Stimulated activated CD4-positive, alpha-beta T cell treated with anti-CD3 and anti-CD28 coated beads, TNF-alpha, amount 100 ng/mL, for 48 hours (primary cell): ENCODE measurements around the gene LENG9.

Source experiments
- DNase-seq, 3 donors: peaks; one replicate each; pipeline ENCODE4 v3.0.0-alpha.2; 2020; ENCODE audit warnings: low read depth in 3 of 3

Gene LENG9

GRCh38 chr19:54439174-54439851 is 24.3 kb downstream of the LENG9 start:
- DNase-seq, result peak in 1 of 3 donors; percentile 47

- DNase-seq, result no peak
Observed at GRCh38 chr19:54436628-54437252, 26.8 kb downstream of the LENG9 start.

GRCh38 chr19:54436031-54436523 is 27.5 kb downstream of the LENG9 start:
- DNase-seq, result no peak

GRCh38 chr19:54435551-54436016 is 28.0 kb downstream of the LENG9 start:
- no peak for DNase-seq

GRCh38 chr19:54434873-54435214 is 28.7 kb downstream of the LENG9 start:
- no peak for DNase-seq

- no peak for DNase-seq
Observed at GRCh38 chr19:54434112-54434872, 29.3 kb downstream of the LENG9 start.

- DNase-seq, result no peak
Observed at GRCh38 chr19:54433697-54434096, 29.9 kb downstream of the LENG9 start.

- DNase-seq, result no peak
Observed at GRCh38 chr19:54432144-54432738, 31.3 kb downstream of the LENG9 start.

- DNase-seq, result no peak
Observed at GRCh38 chr19:54431255-54431838, 32.2 kb downstream of the LENG9 start.

- peak; percentile 17 to 50 (median 26) for DNase-seq
Observed at GRCh38 chr19:54430306-54431254, 33.0 kb downstream of the LENG9 start.

GRCh38 chr19:54429545-54430227 is 33.9 kb downstream of the LENG9 start:
- DNase-seq, result no peak

GRCh38 chr19:54429176-54429495 is 34.4 kb downstream of the LENG9 start:
- DNase-seq, result no peak

- no peak for DNase-seq
Observed at GRCh38 chr19:54428323-54429175, 35.0 kb downstream of the LENG9 start.

- no peak for DNase-seq
Observed at GRCh38 chr19:54427586-54427985, 36.0 kb downstream of the LENG9 start.

- DNase-seq, result no peak
Observed at GRCh38 chr19:54426291-54426931, 37.2 kb downstream of the LENG9 start.

- DNase-seq, result no peak
Observed at GRCh38 chr19:54425382-54425723, 38.2 kb downstream of the LENG9 start.

- no peak for DNase-seq
Observed at GRCh38 chr19:54424660-54425381, 38.8 kb downstream of the LENG9 start.

- no peak for DNase-seq
Observed at GRCh38 chr19:54424201-54424600, 39.4 kb downstream of the LENG9 start.
